SH-SY5Y (cell line): ENCODE data around the gene PHACTR3.

Experiments used
- GATA2 ChIP-seq: IDR thresholded peaks from 2 replicates; pipeline ENCODE4 v1.6.1; 2011; ENCODE audit warnings: mild to moderate bottlenecking, low read depth, low read length
- GATA3 ChIP-seq: IDR thresholded peaks from 2 replicates; pipeline ENCODE4 v1.6.1; 2011; ENCODE audit warnings: low read depth, mild to moderate bottlenecking, low read length, moderate library complexity

DNA sequence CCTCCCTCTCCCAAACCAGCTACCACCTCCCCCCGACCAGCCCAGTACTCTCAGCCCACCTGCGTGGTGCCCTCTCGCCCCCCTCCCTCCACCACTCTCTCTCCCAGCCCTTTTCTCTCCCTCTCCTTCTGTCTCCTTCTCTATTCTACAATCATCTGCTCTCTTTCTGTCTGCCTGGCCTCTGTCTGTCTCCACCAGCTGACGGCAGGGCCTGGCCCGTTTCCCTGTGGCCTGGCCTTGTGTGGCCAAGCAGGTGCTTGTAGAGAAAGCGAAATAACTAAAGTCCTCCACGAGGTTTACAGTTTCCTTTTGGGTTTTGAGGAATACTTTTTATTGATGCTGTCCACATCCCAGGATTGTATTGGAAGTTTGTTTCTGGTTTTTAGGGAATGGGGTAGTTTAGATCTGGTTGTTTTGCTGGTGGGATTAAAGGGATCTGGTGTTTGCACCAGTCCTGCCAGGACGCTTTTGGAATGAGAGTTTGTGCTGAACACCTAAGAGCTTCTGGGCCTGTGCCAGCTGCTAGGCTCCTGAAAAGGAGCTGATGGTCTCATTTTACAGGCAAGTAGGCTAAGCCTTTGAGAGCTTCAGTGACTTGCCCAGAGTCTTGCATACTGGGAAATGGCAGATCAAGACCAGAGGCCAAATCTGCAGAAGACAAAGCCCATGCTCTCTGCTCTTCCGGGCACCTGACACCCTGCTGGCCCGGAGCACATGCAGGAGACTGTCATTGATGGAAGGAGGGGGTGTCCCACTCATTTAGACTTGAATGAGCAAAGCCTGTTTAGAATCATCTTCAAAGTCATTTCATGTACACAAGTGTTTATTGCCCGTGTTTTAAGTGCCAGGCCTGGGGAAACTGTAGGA is 167.4 kb downstream of the PHACTR3 start:
- no peak for TF ChIP-seq GATA3
- TF ChIP-seq GATA2: no peak
